ENCODE data around the gene AEBP1. TPM values are rescaled to one million over a fixed set of nuclear protein-coding genes. Genes with fewer than 3 reads are reported as not detected.

Gene AEBP1
- total RNA-seq, 1 experiment from 2014 or later, result 50.8 TPM

DNA sequence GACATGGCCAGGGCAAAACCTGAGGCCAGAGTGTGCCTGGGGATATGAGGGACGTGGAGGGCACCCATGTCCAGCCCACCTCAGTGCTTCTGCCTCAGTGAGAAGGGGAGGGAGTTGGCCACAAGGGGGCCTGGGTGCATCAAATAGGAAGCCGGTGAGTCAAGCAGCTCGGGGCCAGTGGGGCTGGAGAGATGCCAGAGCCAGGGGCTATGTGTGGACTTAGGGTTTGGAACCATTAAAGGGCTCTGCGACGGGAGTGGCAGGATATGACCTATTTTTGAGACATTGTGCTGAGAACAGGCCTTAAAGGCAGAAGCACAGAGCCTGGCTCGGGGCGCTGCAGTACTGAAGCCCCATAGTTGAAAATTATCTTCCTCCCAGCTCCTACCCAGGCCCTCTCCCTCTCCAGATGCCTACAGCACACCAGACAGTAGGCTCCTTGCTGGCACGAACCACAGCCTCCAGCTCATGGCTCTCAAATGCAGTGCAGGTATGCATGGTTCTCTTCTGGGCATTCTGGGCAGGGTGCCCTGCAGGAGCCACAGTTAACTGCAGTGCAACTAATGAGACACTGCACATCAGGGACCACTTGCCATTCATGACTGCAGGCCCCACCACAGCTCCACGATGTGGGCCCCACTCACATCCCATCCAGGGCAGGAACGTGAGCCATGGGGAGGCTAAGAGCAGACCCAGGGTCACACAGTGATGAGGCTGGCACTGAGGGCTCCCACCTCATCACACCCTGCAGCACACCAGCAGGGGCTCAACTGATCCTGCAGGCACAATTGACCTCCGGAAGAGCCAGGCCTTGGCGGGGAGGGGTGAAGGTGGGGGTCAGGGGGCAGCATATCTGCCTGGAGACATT lies 31.5 kb upstream of the AEBP1 start:
- H3K27me3 Mint-ChIP-seq (ENCODE audit: low read depth), result peaks cover 23% of the 10 kb centered on the region

DNA sequence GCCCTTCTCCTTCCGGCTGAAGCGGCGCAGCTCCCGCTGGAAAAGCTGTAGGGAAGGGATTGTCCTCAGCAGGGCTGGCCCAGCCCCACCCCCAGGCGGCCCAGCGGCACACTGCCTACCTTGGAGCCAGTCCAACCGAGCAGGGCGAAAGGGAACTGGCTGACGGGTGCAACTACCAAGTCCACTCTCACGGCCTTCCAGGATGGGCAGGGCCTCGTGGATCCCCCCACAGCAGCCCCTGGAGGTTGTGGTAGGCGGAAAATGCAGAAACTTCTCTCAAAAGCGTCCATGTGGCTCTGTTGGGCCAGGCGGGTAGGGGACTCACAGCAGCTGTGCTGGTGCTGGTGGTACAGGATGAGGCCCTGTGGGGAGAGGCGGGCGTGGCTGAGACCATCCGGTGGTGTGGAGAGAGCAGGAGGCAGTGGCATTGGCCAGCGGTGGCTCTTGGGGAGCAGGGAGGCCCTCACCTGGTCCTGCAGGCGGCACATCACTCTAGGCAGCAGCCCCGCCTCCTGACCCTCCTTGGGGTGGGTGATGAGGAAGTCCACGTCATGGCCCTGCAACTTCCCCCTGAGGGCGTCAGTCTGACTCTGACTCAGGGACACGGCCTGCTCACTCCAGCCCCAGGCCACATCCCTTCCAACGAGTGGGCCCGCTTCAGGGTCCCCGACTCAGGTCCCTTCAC lies 30.3 kb upstream of the AEBP1 start:
- Mint-ChIP-seq H3K9me3 (no peaks in the 10 kb centered on the region), H3K4me1 (no peaks in the 10 kb centered on the region), H3K27me3 (ENCODE audit: low read depth) (peaks cover 11% of the 10 kb centered on the region), H3K27ac (no peak overlapping the region), H3K4me3 (no peak overlapping the region), H3K36me3 (peaks cover 19% of the 10 kb centered on the region)
- ATAC-seq (peak; percentile 52), DNase-seq (ENCODE audit: low spot score) (peak; percentile 25)
- ChIA-PET CTCF (no interaction called here), POLR2A (no interaction called here)
- no peak for TF ChIP-seq CREM (CRISPR knock-in tag; IDR thresholded peaks at IDR 0.05)
- TF ChIP-seq GTF2I (CRISPR knock-in tag; conservative IDR thresholded peaks at IDR 0.05), result no peak
- no peak for TF ChIP-seq ARID4B (CRISPR knock-in tag; IDR thresholded peaks at IDR 0.05; ENCODE audit: borderline replicate concordance)
- TF ChIP-seq, protein P1, sequence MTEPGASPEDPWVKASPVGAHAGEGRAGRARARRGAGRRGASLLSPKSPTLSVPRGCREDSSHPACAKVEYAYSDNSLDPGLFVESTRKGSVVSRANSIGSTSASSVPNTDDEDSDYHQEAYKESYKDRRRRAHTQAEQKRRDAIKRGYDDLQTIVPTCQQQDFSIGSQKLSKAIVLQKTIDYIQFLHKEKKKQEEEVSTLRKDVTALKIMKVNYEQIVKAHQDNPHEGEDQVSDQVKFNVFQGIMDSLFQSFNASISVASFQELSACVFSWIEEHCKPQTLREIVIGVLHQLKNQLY (CRISPR knock-in tag; IDR thresholded peaks at IDR 0.05), result no peak
- TF ChIP-seq OVOL2 (CRISPR knock-in tag; IDR thresholded peaks at IDR 0.05; ENCODE audit: borderline replicate concordance), result no peak
- TF ChIP-seq, protein P2, sequence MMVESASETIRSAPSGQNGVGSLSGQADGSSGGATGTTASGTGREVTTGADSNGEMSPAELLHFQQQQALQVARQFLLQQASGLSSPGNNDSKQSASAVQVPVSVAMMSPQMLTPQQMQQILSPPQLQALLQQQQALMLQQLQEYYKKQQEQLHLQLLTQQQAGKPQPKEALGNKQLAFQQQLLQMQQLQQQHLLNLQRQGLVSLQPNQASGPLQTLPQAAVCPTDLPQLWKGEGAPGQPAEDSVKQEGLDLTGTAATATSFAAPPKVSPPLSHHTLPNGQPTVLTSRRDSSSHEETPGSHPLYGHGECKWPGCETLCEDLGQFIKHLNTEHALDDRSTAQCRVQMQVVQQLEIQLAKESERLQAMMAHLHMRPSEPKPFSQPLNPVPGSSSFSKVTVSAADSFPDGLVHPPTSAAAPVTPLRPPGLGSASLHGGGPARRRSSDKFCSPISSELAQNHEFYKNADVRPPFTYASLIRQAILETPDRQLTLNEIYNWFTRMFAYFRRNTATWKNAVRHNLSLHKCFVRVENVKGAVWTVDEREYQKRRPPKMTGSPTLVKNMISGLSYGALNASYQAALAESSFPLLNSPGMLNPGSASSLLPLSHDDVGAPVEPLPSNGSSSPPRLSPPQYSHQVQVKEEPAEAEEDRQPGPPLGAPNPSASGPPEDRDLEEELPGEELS (CRISPR knock-in tag; IDR thresholded peaks at IDR 0.05), result no peak
- no peak for TF ChIP-seq E2F1 (CRISPR knock-in tag; IDR thresholded peaks at IDR 0.05)
- TF ChIP-seq, protein P3, sequence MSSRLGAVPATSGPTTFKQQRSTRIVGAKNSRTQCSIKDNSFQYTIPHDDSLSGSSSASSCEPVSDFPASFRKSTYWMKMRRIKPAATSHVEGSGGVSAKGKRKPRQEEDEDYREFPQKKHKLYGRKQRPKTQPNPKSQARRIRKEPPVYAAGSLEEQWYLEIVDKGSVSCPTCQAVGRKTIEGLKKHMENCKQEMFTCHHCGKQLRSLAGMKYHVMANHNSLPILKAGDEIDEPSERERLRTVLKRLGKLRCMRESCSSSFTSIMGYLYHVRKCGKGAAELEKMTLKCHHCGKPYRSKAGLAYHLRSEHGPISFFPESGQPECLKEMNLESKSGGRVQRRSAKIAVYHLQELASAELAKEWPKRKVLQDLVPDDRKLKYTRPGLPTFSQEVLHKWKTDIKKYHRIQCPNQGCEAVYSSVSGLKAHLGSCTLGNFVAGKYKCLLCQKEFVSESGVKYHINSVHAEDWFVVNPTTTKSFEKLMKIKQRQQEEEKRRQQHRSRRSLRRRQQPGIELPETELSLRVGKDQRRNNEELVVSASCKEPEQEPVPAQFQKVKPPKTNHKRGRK (CRISPR knock-in tag; IDR thresholded peaks at IDR 0.05; ENCODE audit: borderline replicate concordance), result no peak
- TF ChIP-seq, protein P4, sequence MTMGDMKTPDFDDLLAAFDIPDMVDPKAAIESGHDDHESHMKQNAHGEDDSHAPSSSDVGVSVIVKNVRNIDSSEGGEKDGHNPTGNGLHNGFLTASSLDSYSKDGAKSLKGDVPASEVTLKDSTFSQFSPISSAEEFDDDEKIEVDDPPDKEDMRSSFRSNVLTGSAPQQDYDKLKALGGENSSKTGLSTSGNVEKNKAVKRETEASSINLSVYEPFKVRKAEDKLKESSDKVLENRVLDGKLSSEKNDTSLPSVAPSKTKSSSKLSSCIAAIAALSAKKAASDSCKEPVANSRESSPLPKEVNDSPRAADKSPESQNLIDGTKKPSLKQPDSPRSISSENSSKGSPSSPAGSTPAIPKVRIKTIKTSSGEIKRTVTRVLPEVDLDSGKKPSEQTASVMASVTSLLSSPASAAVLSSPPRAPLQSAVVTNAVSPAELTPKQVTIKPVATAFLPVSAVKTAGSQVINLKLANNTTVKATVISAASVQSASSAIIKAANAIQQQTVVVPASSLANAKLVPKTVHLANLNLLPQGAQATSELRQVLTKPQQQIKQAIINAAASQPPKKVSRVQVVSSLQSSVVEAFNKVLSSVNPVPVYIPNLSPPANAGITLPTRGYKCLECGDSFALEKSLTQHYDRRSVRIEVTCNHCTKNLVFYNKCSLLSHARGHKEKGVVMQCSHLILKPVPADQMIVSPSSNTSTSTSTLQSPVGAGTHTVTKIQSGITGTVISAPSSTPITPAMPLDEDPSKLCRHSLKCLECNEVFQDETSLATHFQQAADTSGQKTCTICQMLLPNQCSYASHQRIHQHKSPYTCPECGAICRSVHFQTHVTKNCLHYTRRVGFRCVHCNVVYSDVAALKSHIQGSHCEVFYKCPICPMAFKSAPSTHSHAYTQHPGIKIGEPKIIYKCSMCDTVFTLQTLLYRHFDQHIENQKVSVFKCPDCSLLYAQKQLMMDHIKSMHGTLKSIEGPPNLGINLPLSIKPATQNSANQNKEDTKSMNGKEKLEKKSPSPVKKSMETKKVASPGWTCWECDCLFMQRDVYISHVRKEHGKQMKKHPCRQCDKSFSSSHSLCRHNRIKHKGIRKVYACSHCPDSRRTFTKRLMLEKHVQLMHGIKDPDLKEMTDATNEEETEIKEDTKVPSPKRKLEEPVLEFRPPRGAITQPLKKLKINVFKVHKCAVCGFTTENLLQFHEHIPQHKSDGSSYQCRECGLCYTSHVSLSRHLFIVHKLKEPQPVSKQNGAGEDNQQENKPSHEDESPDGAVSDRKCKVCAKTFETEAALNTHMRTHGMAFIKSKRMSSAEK (CRISPR knock-in tag; IDR thresholded peaks at IDR 0.05; ENCODE audit: borderline replicate concordance), result no peak
- TF ChIP-seq MYBL2 (CRISPR knock-in tag; IDR thresholded peaks at IDR 0.05), result no peak
- no peak for TF ChIP-seq HMGA2 (CRISPR knock-in tag; IDR thresholded peaks at IDR 0.05)

More for the DNA sequence above, 31.5 kb upstream of the AEBP1 start:
- DNase-seq (ENCODE audit: low spot score) (peak; percentile 79), ATAC-seq (peak; percentile 92)
- H3K4me1 Mint-ChIP-seq, result no peaks in the 10 kb centered on the region
- H3K9me3 Mint-ChIP-seq, result no peaks in the 10 kb centered on the region
- peaks cover 10% of the 10 kb centered on the region for H3K36me3 Mint-ChIP-seq
- CTCF ChIA-PET, result interaction anchor here (0.6 to 1.4 kb wide), 19 partner anchors 9 to 248 kb away, joined by 3 to 15 read pairs (median 5); partner anchors contain the start of genes AEBP1, DBNL and YKT6
- TF ChIP-seq, protein P5, sequence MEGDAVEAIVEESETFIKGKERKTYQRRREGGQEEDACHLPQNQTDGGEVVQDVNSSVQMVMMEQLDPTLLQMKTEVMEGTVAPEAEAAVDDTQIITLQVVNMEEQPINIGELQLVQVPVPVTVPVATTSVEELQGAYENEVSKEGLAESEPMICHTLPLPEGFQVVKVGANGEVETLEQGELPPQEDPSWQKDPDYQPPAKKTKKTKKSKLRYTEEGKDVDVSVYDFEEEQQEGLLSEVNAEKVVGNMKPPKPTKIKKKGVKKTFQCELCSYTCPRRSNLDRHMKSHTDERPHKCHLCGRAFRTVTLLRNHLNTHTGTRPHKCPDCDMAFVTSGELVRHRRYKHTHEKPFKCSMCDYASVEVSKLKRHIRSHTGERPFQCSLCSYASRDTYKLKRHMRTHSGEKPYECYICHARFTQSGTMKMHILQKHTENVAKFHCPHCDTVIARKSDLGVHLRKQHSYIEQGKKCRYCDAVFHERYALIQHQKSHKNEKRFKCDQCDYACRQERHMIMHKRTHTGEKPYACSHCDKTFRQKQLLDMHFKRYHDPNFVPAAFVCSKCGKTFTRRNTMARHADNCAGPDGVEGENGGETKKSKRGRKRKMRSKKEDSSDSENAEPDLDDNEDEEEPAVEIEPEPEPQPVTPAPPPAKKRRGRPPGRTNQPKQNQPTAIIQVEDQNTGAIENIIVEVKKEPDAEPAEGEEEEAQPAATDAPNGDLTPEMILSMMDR (IDR thresholded peaks at IDR 0.05), result peak; percentile 43; the same call in 1 of the 2 replicates
- TF ChIP-seq, protein P6, sequence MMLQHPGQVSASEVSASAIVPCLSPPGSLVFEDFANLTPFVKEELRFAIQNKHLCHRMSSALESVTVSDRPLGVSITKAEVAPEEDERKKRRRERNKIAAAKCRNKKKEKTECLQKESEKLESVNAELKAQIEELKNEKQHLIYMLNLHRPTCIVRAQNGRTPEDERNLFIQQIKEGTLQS (CRISPR knock-in tag; conservative IDR thresholded peaks at IDR 0.05), result no peak
- POLR2A ChIA-PET, result no interaction called here
- H3K27ac Mint-ChIP-seq, result no peak overlapping the region
- H3K4me3 Mint-ChIP-seq, result no peak overlapping the region

Data from WTC11 (cell line).